GM19468 (cell line): Measurements from ENCODE around the gene SSH2.
"Not testable (repeated sequence)": the region's sequence is repeated elsewhere in the genome, so short reads cannot be mapped to it uniquely, and the experiment has no call there.

Experiments
- ATAC-seq: cut with Tn5 transposase; IDR thresholded peaks from one replicate; pipeline ENCODE4 v1.9.1; 2021; ENCODE audit warnings: mild to moderate bottlenecking, moderate library complexity, moderate number of reproducible peaks; ENCODE audit not compliant: unreplicated experiment; ENCODE audit errors: extremely low read depth

Gene SSH2

GRCh38 chr17:29929533-29930408, at the start of gene SSH2:
Gene SSH2, minus strand, starts transcription at chr17:29930228. Its CDS starts 228 bp downstream, at chr17:29930000.
- ATAC-seq, result peak; percentile 31

GRCh38 chr17:29977836-29978235, 47.8 kb upstream of the SSH2 start:
- no peak for ATAC-seq

- no peak for ATAC-seq
Measured at GRCh38 chr17:29973005-29973404, 43.0 kb upstream of the SSH2 start.

DNA sequence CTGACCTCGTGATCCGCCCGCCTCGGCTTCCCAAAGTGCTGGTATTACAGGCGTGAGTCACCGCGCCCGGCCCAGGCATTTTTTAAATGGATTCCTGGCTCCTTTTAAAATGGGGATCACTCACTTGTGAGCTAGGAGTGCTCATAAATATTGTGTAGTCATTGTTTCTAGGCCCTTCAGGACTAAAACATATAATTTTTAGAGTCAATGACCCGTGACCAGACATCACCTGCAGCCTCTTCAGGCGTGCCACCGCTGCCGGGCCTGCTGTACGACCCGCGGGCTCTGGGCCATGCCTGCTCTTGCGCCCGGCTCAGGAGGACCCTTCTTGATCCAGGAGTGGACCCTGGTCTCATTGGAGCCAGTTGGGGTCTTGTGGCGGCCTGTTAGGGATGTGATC, 42.2 kb upstream of the SSH2 start:
- no peak for ATAC-seq

DNA sequence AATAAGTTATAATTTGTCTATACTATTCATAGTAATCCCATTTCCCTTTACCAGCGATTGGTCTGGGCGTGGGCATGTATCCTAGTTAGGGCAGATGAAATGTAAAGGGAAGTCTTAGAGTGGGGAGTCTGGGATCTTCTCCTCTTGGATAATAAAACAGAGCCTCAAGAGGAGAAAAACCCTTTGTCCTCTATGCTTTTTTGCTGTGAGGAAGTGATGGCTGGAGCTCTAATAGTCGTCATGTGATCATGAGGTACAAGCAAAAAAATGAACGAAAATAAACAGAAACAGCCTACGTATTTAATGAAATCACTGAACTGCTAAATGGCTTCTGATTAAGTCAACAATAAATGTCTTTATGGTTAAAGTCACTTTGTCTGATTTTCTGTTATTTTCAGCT, 38.2 kb upstream of the SSH2 start:
- ATAC-seq, result no peak

GRCh38 chr17:29962656-29963055, 32.6 kb upstream of the SSH2 start:
- ATAC-seq, result no peak

GRCh38 chr17:29959658-29960337, 29.8 kb upstream of the SSH2 start:
- ATAC-seq, result no peak

DNA sequence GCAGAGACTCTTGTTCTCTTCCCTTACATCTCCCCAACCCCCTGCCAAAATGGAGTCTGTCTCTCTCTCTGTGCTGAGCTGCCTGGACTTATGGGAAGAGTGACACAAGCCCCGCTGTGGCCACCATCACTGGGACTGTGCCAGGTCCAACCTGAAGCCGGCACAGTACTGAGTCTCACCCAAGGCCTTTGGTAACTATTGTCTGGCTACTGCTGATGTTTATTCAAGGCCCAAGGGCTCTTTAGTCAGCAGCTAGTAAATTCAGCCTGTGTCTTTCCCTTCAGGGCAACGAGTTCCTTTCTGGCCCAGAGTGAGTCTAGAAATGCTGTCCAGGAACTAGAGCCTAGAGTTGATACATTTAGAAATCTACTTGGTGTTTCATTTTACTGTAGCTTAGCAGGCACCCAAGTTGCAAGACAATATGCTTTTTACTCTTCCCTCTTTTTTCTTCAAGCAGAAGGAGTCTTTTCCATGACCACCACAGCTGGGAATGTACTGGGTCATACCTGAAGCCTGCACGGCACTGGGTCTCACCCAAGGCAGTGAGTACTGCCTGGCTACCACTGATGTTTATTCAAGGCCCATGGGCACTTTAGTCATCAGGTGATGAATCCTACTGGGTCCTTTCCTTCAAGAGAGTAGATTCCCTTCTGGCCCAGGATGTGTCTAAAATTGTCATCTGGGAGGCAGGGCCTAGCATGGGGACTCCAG, 29.1 kb upstream of the SSH2 start:
- ATAC-seq, result no peak

GRCh38 chr17:29957488-29957887, 27.5 kb upstream of the SSH2 start:
- not testable (repeated sequence) for ATAC-seq

GRCh38 chr17:29956225-29956624, 26.2 kb upstream of the SSH2 start:
- no peak for ATAC-seq

DNA sequence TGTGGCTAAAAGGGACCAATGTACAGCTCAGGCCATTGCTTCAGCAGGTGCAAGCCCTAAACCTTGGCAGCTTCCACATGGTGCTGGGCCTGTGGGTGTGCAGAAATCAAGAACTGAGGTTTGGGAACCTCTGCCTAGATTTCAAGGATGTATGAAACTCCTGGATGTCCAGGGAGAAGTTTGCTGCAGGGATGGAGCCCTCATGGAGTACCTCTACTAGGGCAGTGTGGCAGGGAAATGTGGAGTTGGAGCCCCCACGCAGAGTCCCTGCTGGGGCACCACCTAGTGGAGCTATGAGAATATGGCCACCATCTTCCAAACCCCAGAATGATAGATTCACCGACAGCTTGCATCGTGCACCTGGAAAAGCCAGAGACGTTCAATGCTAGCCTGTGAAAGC, 24.4 kb upstream of the SSH2 start:
- ATAC-seq, result no peak

- no peak for ATAC-seq
Measured at GRCh38 chr17:29949696-29950095, 19.7 kb upstream of the SSH2 start.

- no peak for ATAC-seq
Measured at GRCh38 chr17:29948448-29949215, 18.6 kb upstream of the SSH2 start.

DNA sequence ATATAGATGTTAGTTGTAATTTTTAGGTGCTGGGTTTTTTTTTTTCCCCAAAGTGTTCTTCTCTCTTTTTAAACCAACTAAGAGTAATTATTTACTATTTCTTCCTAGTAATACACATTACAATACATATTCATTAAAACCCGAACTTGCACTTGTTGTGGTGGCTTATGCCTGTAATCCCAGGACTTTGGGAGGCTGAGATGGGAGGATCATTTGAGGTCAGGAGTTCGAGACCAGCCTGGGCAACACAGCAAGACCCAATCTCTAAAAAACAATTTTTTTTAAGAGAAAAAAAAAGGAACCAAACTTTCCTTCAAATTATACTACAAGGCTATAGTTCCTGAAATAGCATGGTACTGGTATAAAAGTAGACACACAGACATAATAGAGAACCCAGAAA, 15.3 kb upstream of the SSH2 start:
- no peak for ATAC-seq

DNA sequence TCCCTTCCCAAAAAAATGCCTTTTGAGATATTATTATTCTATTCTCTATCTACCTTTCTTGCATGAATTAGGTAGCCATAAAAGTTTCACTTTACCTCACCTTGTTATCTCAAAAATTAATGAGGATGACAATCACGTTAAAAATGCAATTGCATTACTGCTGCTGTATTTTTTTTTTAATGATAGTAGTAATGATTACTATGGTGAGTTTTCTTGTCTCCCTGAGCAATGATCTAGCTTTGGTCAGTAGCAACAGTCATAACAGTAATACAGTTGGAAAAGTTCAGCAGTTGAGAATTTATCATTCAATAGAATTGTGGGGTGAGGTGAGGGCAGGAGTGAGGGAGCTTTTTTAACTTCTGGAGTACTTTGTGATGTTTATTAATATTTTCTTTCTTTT, 11.3 kb upstream of the SSH2 start, which contains the start of gene EFCAB5:
Gene EFCAB5, plus strand, starts transcription at position 301 of the 400 bp plus-strand sequence. CDS start 163 bp downstream, outside the sequence.
- no peak for ATAC-seq

GRCh38 chr17:29936724-29937123, 6.7 kb upstream of the SSH2 start:
- no peak for ATAC-seq

DNA sequence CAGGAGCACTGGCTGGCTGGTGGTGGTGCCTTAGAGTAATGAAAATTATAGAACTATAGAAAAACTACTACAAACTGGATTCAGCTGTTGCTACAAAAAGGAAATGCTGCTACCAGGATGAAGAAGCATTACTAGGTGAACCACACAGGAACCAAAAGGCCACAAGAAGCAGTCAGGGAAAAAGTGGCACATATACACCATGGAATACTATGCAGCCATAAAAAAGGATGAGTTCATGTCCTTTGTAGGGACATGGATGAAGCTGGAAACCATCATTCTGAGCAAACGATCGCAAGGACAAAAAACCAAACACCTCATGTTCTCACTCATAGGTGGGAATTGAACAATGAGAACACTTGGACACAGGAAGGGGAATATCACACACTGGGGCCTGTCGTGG, 5.9 kb upstream of the SSH2 start:
- not testable (repeated sequence) for ATAC-seq

- ATAC-seq, result no peak
Measured at GRCh38 chr17:29933379-29933778, 3.4 kb upstream of the SSH2 start.

DNA sequence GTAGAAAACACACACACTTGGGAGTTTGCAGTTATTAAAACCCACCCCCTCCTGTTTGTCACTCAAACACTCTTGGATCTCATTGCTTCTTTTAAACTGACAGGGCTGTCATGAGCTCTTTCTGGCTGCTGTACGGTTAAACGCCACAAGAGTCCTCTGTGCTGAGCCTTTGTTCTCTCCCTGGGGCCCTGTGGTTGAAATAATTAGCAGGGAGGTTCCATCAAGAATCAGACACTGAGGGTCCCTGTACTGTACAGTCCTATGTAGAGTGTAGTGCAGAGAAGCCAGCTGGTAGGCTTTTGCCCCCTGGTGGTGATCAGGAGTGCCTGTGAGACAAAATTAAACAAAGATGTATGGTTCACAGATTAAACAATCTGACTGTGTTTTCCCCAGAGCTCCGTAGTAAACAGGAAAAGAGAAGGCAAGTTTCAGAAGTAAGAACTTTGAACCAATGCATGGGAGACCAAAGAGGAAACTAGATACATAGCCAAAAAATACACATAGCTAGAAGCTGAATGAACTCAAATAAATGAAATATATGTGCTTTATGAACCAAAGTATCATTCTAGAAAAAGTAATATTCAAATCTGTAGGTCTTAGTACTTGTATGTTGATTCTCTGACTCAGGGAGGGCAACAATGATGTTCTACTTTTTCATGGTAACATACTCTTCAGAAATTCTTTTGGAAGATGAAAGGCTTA, 1.4 kb upstream of the SSH2 start:
- peak; percentile 59 for ATAC-seq
